PC-3 (cell line): ENCODE measurements around the gene TMEM51. TPM values are rescaled to one million over a fixed set of nuclear protein-coding genes. Genes with fewer than 3 reads are reported as not detected.

Source experiments
- ATAC-seq: fragments of 200-7000 bp; cut with Tn5 transposase; 2 replicates; pipeline ENCODE4 v1.9.1; 2020; ENCODE audit warnings: mild to moderate bottlenecking, moderate library complexity
- BruUV-seq: library from RNA; stranded (reverse); fragments of 400-500 nt; replicated peaks from 2 replicates; lab custom pipeline; 2021; lab: Mats Ljungman, UMichigan
- CTCF ChIA-PET: fragments of 300-600 bp; sonication (Branson Sonifier 250); formaldehyde crosslinking; loops from one replicate; lab custom pipeline; 2022; ENCODE audit warnings: antibody characterized with exemption; lab: Charles Lee
- POLR2A ChIA-PET: fragments of 300-600 bp; sonication (Branson Sonifier 250); formaldehyde crosslinking; loops from one replicate; lab custom pipeline; 2022; ENCODE audit warnings: antibody characterized with exemption; ENCODE audit not compliant: unreplicated experiment; lab: Charles Lee
- DNase-seq: peaks from one replicate; pipeline ENCODE4 v3.0.0-alpha.2; 2015
- H2AFZ ChIP-seq: fragments of 300-600 bp; sonication (generic); 2 replicates; pipeline ENCODE4 v1.6.0; 2016; ENCODE audit warnings: antibody characterized with exemption, low read length
- H3F3A ChIP-seq: fragments of 300-600 bp; sonication (generic); one replicate; pipeline ENCODE4 v1.6.0; 2017; ENCODE audit warnings: antibody characterized with exemption, low read length, control low read depth, mild to moderate bottlenecking; ENCODE audit not compliant: unreplicated experiment
- H3K27ac ChIP-seq: fragments of 300-600 bp; sonication (generic); 2 replicates; pipeline ENCODE4 v1.5.1; 2016; ENCODE audit warnings: mild to moderate bottlenecking, low read length
- H3K27me3 ChIP-seq: fragments of 300-600 bp; sonication (generic); 2 replicates; pipeline ENCODE4 v1.6.1; 2016; ENCODE audit warnings: low read length, mixed read lengths
- H3K36me3 ChIP-seq: fragments of 300-600 bp; sonication (generic); 2 replicates; pipeline ENCODE4 v1.6.1; 2016; ENCODE audit warnings: low read depth, mixed run types, low read length, mixed read lengths
- H3K4me1 ChIP-seq: fragments of 300-600 bp; sonication (generic); 2 replicates; pipeline ENCODE4 v1.5.1; 2016; ENCODE audit warnings: low read length; ENCODE audit not compliant: insufficient read depth
- H3K4me2 ChIP-seq: fragments of 300-600 bp; sonication (generic); 2 replicates; pipeline ENCODE4 v1.6.0; 2016; ENCODE audit warnings: low read length
- H3K4me3 ChIP-seq: fragments of 300-600 bp; sonication (generic); 2 replicates; pipeline ENCODE4 v1.5.1; 2016; ENCODE audit warnings: mild to moderate bottlenecking, low read length, mixed read lengths
- H3K79me2 ChIP-seq: fragments of 300-600 bp; sonication (generic); 2 replicates; pipeline ENCODE4 v1.6.1; 2017; ENCODE audit warnings: low read length, mixed read lengths
- H3K9ac ChIP-seq: fragments of 300-600 bp; sonication (generic); 2 replicates; pipeline ENCODE4 v1.6.0; 2016; ENCODE audit warnings: mild to moderate bottlenecking, low read length
- H3K9me2 ChIP-seq: fragments of 300-600 bp; sonication (generic); replicated peaks from 2 replicates; pipeline ENCODE4 v1.6.1; 2016; ENCODE audit warnings: mixed run types, low read length, mixed read lengths
- H3K9me3 ChIP-seq: fragments of 300-600 bp; sonication (generic); 2 replicates; pipeline ENCODE4 v1.6.1; 2016; ENCODE audit warnings: low read length, mixed read lengths
- H4K20me1 ChIP-seq: fragments of 300-600 bp; sonication (generic); 2 replicates; pipeline ENCODE4 v1.6.1; 2016; ENCODE audit warnings: low read length, mixed read lengths
- EZH2 ChIP-seq: fragments of 300-600 bp; sonication (generic); IDR thresholded peaks from one replicate; pipeline ENCODE4 v1.6.1; 2017; ENCODE audit warnings: antibody characterized with exemption, mild to moderate bottlenecking, low read length; ENCODE audit not compliant: unreplicated experiment
- EZH2phosphoT487 ChIP-seq: fragments of 300-600 bp; sonication (generic); IDR thresholded peaks from 2 replicates; pipeline ENCODE4 v1.6.1; 2018; ENCODE audit warnings: mild to moderate bottlenecking, antibody characterized with exemption, low read length, borderline replicate concordance
- intact Hi-C: fragments of 100-400 bp; cut with micrococcal nuclease; formaldehyde crosslinking; loops from 2 replicates; pipeline ENCODE4 v1.9.0; 2023
- total RNA-seq: library from RNA; depleted of rRNA; stranded (reverse); fragments of >200 nt; gene quantifications from 2 replicates; pipeline ENCODE4 v1.2.3, GENCODE V29; 2014
- TF ChIP-seq, protein P1 (sequence below): fragments of 300-600 bp; sonication (generic); conservative IDR thresholded peaks from 2 replicates; pipeline ENCODE4 v1.5.1; 2017; ENCODE audit warnings: antibody characterized with exemption, low read depth, mild to moderate bottlenecking, low read length

TMEM51 gene
- total RNA-seq, 1 experiment from 2014 or later, result 20.8 TPM

- H3K4me1 ChIP-seq, result peaks cover 10% of the 10 kb centered on the region; the same call in 1 of the 2 replicates
- no peak overlapping the region for H3K4me3 ChIP-seq
- H3K27me3 ChIP-seq, result no peaks in the 10 kb centered on the region
- no peaks in the 10 kb centered on the region for H3K9me2 ChIP-seq
- H3K9me3 ChIP-seq, result no peaks in the 10 kb centered on the region
- no peaks in the 10 kb centered on the region for H3K79me2 ChIP-seq
- no TSS peak for BruUV-seq
- ChIA-PET CTCF (interaction anchor here (0.6 to 0.7 kb wide), 2 partner anchors 53 to 94 kb away, joined by 3 to 13 read pairs; no protein-coding TSS in a partner anchor), POLR2A (no interaction called here)
- no peak for DNase-seq
- H3K27ac ChIP-seq, result no peak overlapping the region
- H3K36me3 ChIP-seq, result no peaks in the 10 kb centered on the region
- no peaks in the 10 kb centered on the region for H4K20me1 ChIP-seq
- intact Hi-C loops, result no loop called here
- TF ChIP-seq EZH2phosphoT487 (no peak), EZH2 (no peak)
- TF ChIP-seq, protein P1, sequence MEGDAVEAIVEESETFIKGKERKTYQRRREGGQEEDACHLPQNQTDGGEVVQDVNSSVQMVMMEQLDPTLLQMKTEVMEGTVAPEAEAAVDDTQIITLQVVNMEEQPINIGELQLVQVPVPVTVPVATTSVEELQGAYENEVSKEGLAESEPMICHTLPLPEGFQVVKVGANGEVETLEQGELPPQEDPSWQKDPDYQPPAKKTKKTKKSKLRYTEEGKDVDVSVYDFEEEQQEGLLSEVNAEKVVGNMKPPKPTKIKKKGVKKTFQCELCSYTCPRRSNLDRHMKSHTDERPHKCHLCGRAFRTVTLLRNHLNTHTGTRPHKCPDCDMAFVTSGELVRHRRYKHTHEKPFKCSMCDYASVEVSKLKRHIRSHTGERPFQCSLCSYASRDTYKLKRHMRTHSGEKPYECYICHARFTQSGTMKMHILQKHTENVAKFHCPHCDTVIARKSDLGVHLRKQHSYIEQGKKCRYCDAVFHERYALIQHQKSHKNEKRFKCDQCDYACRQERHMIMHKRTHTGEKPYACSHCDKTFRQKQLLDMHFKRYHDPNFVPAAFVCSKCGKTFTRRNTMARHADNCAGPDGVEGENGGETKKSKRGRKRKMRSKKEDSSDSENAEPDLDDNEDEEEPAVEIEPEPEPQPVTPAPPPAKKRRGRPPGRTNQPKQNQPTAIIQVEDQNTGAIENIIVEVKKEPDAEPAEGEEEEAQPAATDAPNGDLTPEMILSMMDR, result no peak
- no peaks in the 10 kb centered on the region for H3F3A ChIP-seq
- ATAC-seq, result no peak
- no peak overlapping the region for H2AFZ ChIP-seq
- H3K9ac ChIP-seq, result no peak overlapping the region
- no peak overlapping the region for H3K4me2 ChIP-seq
These were observed 73.1 kb downstream of the TMEM51 start for GRCh38 chr1:15226388-15227255.

DNA sequence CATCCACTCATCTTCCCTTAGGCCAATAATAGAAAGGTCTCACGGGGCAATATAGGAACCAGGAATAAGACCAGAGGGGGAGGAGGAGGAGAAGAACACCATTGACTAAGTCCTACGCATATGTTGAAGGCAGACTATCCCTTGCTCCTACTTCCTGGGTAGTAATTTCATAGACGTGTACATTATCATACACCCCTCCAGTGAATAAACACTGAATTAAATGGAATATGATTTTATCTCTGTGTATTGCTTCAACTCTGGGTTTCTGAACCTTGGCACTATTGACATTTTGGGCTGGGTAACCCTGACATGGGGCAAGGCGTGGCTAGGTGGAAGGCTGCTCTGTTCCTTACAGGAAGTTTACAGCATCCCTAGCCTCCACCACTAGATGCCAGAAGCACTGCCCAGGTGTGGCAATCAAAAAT is 76.2 kb downstream of the TMEM51 start:
- no TSS peak for BruUV-seq
- H3K9me2 ChIP-seq, result no peaks in the 10 kb centered on the region
- POLR2A ChIA-PET, result no interaction called here
- CTCF ChIA-PET, result interaction anchor here (0.6 kb wide), 1 partner anchor 116 kb away, joined by 3 read pairs; no protein-coding TSS in a partner anchor
- no peak overlapping the region for H3K4me2 ChIP-seq
- no peaks in the 10 kb centered on the region for H3F3A ChIP-seq
- no peaks in the 10 kb centered on the region for H3K27me3 ChIP-seq
- TF ChIP-seq, protein P1, result no peak
- no peak for TF ChIP-seq EZH2phosphoT487
- no peak for TF ChIP-seq EZH2
- peak overlapping the region; percentile 36 for H3K27ac ChIP-seq
- DNase-seq (peak; percentile 50), ATAC-seq (peak; percentile 78)
- no peak overlapping the region for H3K4me3 ChIP-seq
- no peaks in the 10 kb centered on the region for H3K79me2 ChIP-seq
- H3K4me1 ChIP-seq, result peaks cover 10% of the 10 kb centered on the region; the same call in 1 of the 2 replicates
- intact Hi-C loops, result no loop called here
- H4K20me1 ChIP-seq, result no peaks in the 10 kb centered on the region
- H2AFZ ChIP-seq, result no peak overlapping the region
- H3K9ac ChIP-seq, result no peak overlapping the region
- H3K36me3 ChIP-seq, result no peaks in the 10 kb centered on the region
- H3K9me3 ChIP-seq, result no peaks in the 10 kb centered on the region
